Lower lobe of right lung (tissue), 2 donors: Measurements from ENCODE around the gene LRRIQ1. TPM values are rescaled to one million over a fixed set of nuclear protein-coding genes. Genes with fewer than 3 reads are reported as not detected.

ENCODE experiments used
- ATAC-seq, 2 donors: fragments of 200-7000 bp; cut with Tn5 transposase; one replicate each; pipeline ENCODE4 v1.9.1; 2020 to 2022; ENCODE audit warnings: mild to moderate bottlenecking in 2 of 2, moderate library complexity in 2 of 2
- DNase-seq: peaks from one replicate; pipeline ENCODE4 v3.0.0-alpha.2; 2020
- H3K27ac ChIP-seq: fragments of 200-600 bp; one replicate; pipeline ENCODE4 v1.8.0; 2022
- H3K27me3 ChIP-seq: fragments of 200-600 bp; one replicate; pipeline ENCODE4 v1.8.0; 2022; ENCODE audit warnings: low read depth
- H3K36me3 ChIP-seq: fragments of 200-600 bp; one replicate; pipeline ENCODE4 v1.8.0; 2022; ENCODE audit warnings: mild to moderate bottlenecking
- H3K4me1 ChIP-seq: fragments of 200-600 bp; one replicate; pipeline ENCODE4 v1.8.0; 2022
- H3K4me3 ChIP-seq: fragments of 200-600 bp; one replicate; pipeline ENCODE4 v1.8.0; 2022; ENCODE audit warnings: mild to moderate bottlenecking
- H3K9me3 ChIP-seq: fragments of 200-600 bp; one replicate; pipeline ENCODE4 v1.8.0; 2022
- CTCF ChIP-seq: fragments of 200-600 bp; IDR thresholded peaks from one replicate; pipeline ENCODE4 v1.8.0; 2022; ENCODE audit warnings: antibody characterized with exemption, mild to moderate bottlenecking
- intact Hi-C: fragments of 100-400 bp; cut with DNase I; formaldehyde crosslinking; loops from one replicate; pipeline ENCODE4 v1.11.0; 2022
- total RNA-seq: library from RNA; stranded (reverse); fragmentation: NEBNext Ultra II Directional; extraction: Animal tissue kit (Norgen Biotek cat#: 25700); gene quantifications from one replicate; pipeline ENCODE4 v1.2.1, GENCODE V29; 2021
- donor health status: DM: no; HTN: yes; CAD: no; lungs with severe emphysema.

LRRIQ1 gene
- total RNA-seq, 1 donor from 2014 or later = 10.6 TPM

- Histone ChIP-seq H3K27me3 (peaks cover 84% of the 10 kb centered on the region), H3K4me1 (peaks cover 11% of the 10 kb centered on the region), H3K9me3 (no peaks in the 10 kb centered on the region), H3K4me3 (peak overlapping the region; percentile 42), H3K27ac (no peak overlapping the region), H3K36me3 (no peaks in the 10 kb centered on the region)
- intact Hi-C loops = no loop called here
- no peak for DNase-seq
- no peak for ATAC-seq
- TF ChIP-seq CTCF = no peak
Measured at GRCh38 chr12:85280984-85281630, 245.0 kb downstream of the LRRIQ1 start.

GRCh38 chr12:85281636-85282312 is 245.6 kb downstream of the LRRIQ1 start:
- no peak overlapping the region for H3K4me3 ChIP-seq

GRCh38 chr12:85283560-85283959 is 247.4 kb downstream of the LRRIQ1 start:
- Histone ChIP-seq H3K27me3 (peaks cover 60% of the 10 kb centered on the region), H3K36me3 (no peaks in the 10 kb centered on the region), H3K4me1 (peaks cover 11% of the 10 kb centered on the region), H3K4me3 (no peak overlapping the region), H3K27ac (no peak overlapping the region), H3K9me3 (no peaks in the 10 kb centered on the region)
- intact Hi-C loops = no loop called here
- TF ChIP-seq CTCF = no peak
- ATAC-seq = no peak
- DNase-seq = no peak

More at GRCh38 chr12:85281636-85282312, 245.6 kb downstream of the LRRIQ1 start:
- no peak for ATAC-seq
- Histone ChIP-seq H3K27me3 (peaks cover 78% of the 10 kb centered on the region), H3K4me1 (peaks cover 11% of the 10 kb centered on the region), H3K9me3 (no peaks in the 10 kb centered on the region), H3K27ac (no peak overlapping the region), H3K36me3 (no peaks in the 10 kb centered on the region)
- intact Hi-C loops = no loop called here
- no peak for DNase-seq
- no peak for TF ChIP-seq CTCF

Other genes starting within 250 kb of the LRRIQ1 start
- gene SLC6A15, start 123.6 kb upstream of the LRRIQ1 start, total RNA-seq = not detected
- 6.6 TPM for gene TSPAN19, start 74 bp upstream of the LRRIQ1 start, total RNA-seq
- not detected for gene ALX1, start 243.9 kb downstream of the LRRIQ1 start, total RNA-seq